GM15510 (cell line): ENCODE data around the gene BRWD1.

Experiments used
- POLR2A ChIP-seq: IDR thresholded peaks from 3 replicates; pipeline ENCODE4 v1.6.1; 2011; ENCODE audit warnings: borderline replicate concordance; ENCODE audit not compliant: insufficient read length; ENCODE audit errors: extremely low read depth

The BRWD1 gene

DNA sequence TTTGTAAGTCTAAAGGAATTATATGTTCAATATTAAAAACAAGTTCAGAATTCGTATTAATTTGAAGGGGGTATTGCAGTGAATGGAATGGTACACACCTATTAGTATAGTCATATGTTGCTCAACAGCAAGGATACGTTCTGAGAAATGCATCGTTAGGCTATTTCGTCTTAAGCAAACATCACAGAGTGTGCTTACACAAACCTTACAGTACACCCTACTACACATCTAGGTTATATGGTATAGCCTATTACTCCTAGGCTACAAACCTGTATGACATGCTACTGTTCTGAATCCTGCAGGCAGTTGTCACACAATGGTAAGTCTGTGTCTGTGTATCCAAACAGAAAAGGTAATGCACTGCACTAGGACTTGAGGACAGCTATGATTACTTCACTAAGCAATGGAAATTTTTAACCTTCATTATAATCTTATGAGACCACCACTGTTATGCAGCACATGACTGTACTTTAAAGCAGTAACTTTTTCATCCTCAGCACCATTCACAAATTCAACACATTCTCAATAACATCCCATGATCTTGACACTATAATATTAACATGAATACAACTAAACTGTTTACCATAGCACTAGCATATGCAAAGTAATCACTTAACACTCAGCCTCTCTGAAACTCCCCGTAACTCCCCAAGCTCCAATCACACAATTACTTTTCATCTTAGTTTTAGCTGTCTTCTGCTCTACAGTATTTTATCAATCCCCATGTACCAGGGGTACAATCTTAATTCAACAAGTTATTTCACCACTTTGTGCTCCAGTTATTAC, 115.8 kb downstream of the BRWD1 start:
- no peak for TF ChIP-seq POLR2A

DNA sequence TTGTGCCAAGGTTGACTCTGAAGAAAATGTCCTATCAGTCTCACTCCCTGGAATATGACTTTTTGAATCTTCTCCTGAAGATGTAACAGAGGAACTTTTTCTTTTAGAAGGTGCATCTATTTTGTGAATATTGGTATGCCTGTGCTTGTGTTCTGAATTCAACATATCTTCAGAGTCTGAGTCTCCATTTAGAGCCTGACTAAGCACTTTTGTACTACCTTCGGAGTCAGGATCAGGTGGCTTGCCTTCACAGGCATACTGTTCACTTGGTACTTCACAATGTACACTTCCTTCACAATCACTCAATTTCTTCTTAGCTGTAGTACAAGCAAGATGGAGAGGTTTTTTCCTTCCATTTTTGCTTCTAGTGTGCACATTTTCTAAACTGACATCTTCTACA, 116.6 kb downstream of the BRWD1 start:
- TF ChIP-seq POLR2A, result no peak

DNA sequence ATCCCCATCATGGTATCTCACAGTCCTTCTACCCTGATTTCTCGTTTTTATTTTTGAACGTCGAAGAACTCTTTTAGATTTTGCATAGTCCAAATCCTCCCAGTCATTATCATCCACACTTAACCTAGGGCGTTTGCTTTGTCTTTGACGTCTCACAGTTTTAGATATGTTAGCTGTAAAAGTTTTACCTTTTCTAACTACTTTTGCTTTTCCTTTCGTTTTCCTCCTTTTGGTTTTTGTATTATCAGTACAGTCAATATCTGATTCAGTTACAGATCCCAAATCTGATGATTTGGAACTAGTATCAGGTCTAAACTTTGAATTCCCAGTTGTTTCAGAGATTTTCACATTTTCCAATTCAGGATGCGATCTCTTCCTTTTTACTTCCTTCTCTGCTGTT, 117.1 kb downstream of the BRWD1 start:
- TF ChIP-seq POLR2A, result no peak

DNA sequence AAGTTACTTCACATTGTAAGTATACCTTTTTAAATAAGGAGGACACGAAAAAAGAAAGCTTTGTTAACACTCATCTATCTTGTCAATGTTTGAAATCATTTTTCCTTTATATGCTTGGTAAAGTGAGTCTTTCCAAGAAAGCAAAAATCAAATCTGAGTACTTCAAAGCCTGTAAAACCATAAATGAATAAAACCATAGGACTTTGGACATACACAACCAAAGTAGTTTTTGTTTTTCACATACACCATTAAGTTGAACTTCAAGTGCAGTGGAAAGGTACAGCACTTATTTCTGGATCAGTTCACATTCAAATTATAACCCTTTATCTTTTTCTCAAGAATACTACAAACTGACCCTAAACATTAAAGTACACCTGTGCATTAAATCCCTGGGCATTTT, 120.1 kb downstream of the BRWD1 start:
- TF ChIP-seq POLR2A, result no peak

DNA sequence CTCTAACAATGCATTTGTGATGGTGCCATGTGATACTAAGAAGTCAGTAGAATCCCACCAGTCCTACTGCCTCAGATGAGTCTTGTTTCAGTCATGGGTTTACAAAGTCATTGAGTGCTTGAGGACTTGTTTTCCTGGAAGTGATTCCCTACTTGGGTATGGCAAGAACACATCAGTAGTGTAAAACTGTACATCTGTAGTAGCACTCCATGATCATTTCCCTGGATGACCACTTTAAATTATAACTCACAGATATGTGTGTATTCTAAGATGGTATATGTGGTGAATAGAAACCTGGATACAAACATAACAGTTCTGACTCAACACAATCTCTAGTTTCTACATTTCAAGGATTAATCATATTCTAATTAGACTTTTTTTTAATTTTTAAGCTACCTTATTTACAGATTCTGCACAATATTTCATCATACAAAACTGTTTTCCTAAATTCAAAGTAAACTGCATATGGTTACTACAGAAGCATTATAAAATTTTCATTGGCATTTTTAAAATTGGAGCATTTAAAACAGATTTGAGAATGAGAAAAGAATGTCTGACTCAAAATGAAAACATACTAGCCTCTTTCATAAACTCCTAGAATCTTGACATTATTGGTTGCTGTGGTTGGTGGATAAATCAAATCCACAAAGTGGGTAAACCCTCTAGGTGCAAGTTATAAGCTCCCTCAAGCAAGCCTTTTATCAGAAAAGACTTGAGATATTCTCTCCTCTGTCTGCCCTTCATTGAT, 123.4 kb downstream of the BRWD1 start:
- TF ChIP-seq POLR2A, result no peak

DNA sequence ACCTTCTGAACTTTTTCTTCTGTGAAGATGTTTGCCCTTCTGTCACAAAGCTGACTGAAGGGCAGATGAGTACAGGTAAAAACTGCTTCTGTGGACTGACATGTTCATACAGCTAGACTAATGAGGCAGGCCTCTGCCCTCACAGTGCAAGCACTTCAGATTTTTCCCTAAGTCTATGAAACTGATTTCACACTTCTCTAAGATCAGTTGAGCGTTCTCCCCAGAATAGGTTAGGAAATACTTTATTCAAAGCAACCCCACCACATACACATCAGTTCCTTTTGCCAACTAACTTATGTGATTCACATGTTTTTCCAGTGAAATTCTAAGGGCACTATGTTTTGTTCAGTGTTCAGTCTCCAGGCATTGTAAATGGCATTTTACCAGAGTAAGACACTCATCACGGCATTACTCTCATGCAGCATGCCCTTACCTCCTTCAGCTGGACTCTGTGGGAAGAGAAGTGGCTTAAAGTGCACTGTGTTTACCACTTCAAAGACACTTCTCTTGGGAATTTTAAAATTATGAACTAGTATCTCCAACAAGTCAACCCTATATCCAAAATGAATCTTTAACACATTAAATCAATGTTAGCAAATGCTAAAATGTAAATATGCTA, 124.8 kb downstream of the BRWD1 start:
- no peak for TF ChIP-seq POLR2A

DNA sequence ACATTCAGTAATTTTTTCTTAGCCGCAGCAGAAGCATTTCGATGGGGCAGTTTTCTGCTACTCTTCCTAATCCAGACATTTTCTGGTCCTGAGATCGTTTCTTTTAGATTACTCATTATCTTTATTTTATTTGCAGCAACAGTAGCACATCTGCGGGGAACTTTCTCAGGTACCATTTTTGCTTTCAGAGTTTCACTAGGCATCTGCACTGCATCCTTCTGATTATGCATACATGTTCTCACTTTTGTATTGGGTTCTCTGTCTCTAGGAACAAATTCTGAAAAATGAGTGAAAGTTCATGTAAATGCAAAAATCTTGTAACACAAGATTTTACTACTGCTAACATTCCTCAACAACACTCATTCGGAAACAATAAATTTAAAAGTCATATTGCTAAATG, 126.3 kb downstream of the BRWD1 start:
- TF ChIP-seq POLR2A, result no peak

DNA sequence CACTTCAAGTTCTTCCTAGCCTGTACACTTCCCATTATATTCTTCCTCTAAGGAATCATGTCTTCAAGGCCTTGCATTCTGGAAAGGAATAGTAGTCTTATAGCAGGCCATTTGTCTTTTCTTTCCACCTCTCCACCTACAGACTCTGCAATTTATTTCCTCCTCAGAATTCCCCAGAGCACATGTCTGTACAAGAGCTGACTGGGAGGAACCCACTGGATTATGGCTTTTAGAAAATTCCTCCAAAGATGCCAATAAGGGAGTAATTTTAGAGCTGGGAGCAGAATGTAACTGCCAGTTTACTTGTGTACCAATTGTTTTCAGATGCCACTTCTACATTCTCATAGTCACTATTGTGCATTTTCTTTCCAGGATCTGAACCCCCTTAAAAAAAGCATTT, 126.8 kb downstream of the BRWD1 start:
- TF ChIP-seq POLR2A, result no peak

DNA sequence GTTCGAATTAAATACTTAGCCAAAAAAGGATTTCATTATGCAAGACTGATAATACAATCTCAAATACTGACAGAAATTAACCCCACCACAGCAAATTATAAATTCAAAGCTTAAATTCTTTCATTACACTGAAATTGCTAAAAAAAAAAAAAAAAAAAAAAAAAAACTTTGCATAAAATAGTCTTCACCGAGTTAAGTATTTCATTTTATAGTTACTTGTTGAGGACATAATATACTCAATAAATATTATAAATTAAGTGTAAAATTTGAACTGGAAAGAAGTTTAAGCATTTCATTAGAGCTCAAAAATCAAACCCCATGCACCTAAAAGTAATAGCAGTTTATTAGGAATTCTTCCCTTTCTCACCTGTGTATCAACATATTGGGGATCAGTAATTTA, 128.3 kb downstream of the BRWD1 start:
- no peak for TF ChIP-seq POLR2A

DNA sequence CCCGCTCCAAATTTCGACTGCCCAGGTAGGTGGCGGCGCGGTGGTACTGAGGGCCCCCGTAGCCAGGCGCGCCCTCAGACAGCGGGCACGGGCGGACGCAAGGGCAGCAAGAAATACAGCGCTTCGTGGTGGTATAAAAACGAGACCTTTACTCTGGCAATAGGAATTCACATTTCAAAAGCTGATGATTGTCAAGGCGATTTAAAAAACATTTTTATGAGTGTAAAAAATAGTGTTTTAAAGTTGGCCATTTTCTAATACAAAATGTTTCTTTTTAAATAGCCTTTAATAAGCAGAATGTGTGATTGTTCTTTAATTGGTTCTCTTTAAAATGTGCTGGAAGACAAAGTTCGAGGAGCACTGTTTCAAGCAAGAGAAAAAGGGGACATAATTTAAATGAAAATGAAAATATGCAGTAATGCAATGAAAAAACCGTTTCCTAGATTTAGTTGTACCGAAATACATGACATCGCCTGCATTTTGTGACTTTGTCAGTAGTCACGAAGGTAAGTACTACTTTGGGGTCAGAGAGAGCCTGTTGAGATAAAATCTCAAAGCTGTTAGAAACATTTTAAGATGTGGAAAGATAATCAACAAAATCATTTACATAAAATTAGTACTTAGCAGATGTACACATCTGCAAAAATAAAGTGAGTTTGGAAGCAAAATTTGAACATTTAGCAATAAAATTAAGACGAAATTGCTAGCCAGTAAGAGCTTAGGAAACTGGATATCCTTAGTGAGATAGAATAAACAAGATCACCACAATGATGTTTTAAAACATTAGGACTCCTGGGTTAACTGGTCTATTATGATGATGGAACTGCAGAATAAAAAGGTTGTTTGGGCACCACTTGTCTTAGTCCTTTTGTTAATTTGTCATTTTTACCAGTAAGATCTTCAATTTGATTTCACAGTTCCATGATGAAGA, 129.1 kb downstream of the BRWD1 start:
- no peak for TF ChIP-seq POLR2A

DNA sequence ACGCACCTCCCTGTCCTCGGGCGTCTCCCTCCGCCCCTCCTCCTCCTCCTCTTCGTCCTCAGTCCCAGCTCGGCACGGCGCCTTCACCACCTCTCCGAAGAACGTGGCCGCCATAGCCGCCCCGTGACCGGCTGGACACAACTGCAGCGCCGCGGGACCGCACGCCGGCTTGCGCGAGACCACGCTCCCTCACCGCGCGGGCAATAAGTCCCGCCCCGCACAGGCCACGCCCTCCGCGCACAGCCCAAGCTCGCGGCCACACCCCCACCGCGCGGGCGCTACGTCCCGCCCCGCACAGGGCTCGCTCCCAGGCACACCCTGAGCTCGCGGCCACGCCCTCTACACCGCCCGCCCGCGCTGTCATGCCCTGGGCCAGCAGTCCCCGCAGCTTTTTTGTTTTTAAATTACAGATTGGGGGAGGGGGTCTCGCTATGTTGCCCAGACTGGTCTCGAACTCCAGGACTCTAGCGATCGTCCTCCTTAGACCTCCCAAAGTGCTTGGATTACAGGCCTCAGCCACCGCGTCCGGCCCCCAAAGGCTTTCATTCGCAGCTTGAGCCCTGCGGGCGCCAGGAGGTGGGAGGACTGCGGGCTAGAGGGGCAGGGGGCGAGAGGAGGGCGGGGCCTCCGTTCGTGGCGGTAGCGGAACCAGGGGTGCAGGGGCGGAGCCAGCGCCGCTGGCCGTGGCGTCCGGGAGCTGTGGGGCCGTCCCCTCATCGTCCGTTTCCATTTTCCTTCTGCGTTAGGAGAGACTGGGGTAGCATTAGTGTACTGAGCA, 130.0 kb downstream of the BRWD1 start, which contains the start of gene PSMG1:
Gene PSMG1 (minus strand): TSS at position 180 of the 778 bp plus-strand sequence. CDS start 66 bp downstream, at position 114.
- peak; percentile 90 for TF ChIP-seq POLR2A

DNA sequence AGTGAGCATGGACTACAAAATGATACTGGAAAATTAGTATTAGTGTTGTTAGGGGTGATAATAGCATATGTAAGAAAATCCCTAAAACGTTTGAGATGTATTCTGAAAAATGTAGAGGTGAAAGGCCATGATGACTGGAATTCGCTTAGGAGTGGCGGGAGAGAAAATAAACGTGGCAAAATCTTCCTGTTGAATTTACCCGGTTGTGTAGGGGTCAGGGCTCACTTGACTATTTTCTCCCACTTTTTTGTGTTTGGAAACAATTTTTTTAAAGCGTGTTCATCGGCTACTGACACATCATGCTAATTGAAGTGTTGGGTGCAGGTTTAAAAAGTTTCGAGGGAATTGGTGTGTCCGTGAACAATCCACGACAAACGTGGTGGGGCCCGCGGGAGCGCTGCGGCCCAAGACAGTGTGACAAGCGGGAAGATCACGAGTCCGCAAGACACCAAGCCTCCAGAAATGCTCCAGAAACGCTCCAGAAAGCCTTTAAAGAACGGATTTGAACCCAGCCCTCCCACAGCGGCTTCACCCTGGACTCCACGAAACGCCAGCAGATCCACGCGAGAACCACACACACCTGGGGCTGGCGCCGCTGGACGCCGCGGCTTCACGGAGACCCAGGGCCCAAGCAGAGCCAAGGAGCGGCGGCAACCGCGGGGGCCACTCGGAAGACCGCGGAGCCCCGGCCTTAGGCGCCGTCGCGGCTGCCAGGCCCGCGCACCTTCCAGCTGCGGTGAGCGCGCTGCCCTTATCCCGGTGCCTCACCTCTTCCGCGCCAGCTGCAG, 130.8 kb downstream of the BRWD1 start:
- TF ChIP-seq POLR2A, result no peak

DNA sequence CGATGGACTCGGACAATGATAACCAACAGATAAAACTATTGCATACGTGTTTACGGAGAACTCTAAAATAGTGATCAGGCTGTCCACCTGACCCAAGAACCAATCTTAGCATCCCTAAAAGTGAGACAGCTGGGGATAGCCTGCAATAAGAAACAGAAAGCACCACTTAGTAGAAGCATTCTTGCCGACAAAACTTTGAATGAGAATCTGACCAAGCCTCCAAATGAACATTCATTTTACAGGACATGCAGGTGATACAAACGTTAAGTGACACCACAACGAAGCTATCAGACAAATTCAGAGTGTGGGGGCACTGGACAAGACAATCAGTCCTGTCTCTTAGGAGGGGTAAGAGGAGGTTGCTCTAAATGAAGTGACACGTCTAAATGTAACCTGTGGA, 131.4 kb downstream of the BRWD1 start:
- TF ChIP-seq POLR2A, result no peak

DNA sequence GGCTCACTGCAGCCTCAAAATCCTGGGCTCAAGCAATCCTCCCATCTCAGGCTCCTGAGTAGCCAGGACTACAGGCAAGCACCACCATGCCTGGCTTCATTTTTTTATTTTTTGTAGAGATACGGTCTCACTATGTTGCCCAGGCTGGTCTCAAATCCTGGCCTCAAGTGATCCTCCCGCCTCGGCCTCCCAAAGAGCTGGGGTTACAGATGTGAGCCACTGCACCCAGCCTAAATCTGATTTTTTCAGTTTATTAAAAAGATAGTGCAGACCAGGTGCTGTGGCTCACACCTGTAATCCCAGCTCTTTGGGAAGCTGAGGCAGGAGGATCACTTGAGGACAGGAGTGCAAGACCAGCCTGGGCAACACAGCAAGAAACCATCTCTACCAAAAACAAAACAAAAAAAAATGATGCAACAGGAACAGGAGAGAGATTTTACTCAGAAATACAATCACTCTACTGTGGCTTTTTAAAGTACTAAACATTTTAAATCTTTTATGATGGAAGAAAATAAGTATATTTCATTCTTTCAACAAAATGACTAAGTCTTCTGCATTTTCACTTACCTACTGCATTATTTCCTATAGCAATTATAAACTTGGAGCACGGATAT, 132.1 kb downstream of the BRWD1 start:
- no peak for TF ChIP-seq POLR2A
